ENCODE measurements around the gene ZNF629. TPM values are rescaled to one million over a fixed set of nuclear protein-coding genes. Genes with fewer than 3 reads are reported as not detected.

Gene ZNF629
- total and polyA plus RNA-seq, 2 donors (not counting 1 experiment from before 2014, with no cell fraction given), result 5.8 to 7.3 TPM

- Histone ChIP-seq H3K4me1 (ENCODE audit: control insufficient read depth, extremely low read depth, insufficient read depth, low read length) (peaks cover 3% of the 10 kb centered on the region), H3K27ac (ENCODE audit: insufficient read depth, low read length) (no peak overlapping the region), H3K36me3 (ENCODE audit: control insufficient read depth, insufficient read depth, low read length) (no peaks in the 10 kb centered on the region), H3K9ac (ENCODE audit: insufficient read depth, low read length) (no peak overlapping the region), H3K9me3 (ENCODE audit: control insufficient read depth, insufficient read depth, low read depth, low read length) (no peaks in the 10 kb centered on the region), H3K4me2 (ENCODE audit: extremely low read depth, insufficient read depth, low read length) (no peak overlapping the region), H3K27me3 (ENCODE audit: control insufficient read depth, insufficient read depth, low read length) (no peaks in the 10 kb centered on the region), H2AFZ (ENCODE audit: low read length) (no peak overlapping the region), H4K20me1 (ENCODE audit: control insufficient read depth, extremely low read depth, insufficient read depth, low read length) (no peaks in the 10 kb centered on the region), H3K79me2 (ENCODE audit: control insufficient read depth, insufficient read depth, low read length) (no peaks in the 10 kb centered on the region), H3K4me3 (replicated peaks in 1 of 4; ENCODE audit: control extremely low read depth in 1 of 4, insufficient read depth in 1 of 4, low read depth in 3 of 4, low read length in 4 of 4) (no peak overlapping the region)
- TF ChIP-seq CTCF (conservative IDR thresholded peaks at IDR 0.05 in 1 of 2, IDR thresholded peaks at IDR 0.05 in 1 of 2; ENCODE audit: low read depth in 1 of 2, low read length in 2 of 2) (no peak), EZH2 (IDR thresholded peaks at IDR 0.05; ENCODE audit: low read length, missing control alignments) (no peak)
- DNase-seq (ENCODE audit: low read depth in 2 of 2), result no peak
These were observed 15.9 kb upstream of the ZNF629 start for GRCh38 chr16:30802936-30803335.

GRCh38 chr16:30797670-30798309 lies 10.8 kb upstream of the ZNF629 start:
- Histone ChIP-seq H3K4me3 (replicated peaks in 1 of 4; ENCODE audit: control extremely low read depth in 1 of 4, insufficient read depth in 1 of 4, low read depth in 3 of 4, low read length in 4 of 4) (no peak overlapping the region), H2AFZ (ENCODE audit: low read length) (no peak overlapping the region), H3K4me2 (ENCODE audit: extremely low read depth, insufficient read depth, low read length) (no peak overlapping the region), H3K27ac (ENCODE audit: insufficient read depth, low read length) (no peak overlapping the region), H3K9ac (ENCODE audit: insufficient read depth, low read length) (no peak overlapping the region), H3K9me3 (ENCODE audit: control insufficient read depth, insufficient read depth, low read depth, low read length) (no peaks in the 10 kb centered on the region), H3K36me3 (ENCODE audit: control insufficient read depth, insufficient read depth, low read length) (no peaks in the 10 kb centered on the region), H3K79me2 (ENCODE audit: control insufficient read depth, insufficient read depth, low read length) (no peaks in the 10 kb centered on the region), H3K27me3 (ENCODE audit: control insufficient read depth, insufficient read depth, low read length) (no peaks in the 10 kb centered on the region), H4K20me1 (ENCODE audit: control insufficient read depth, extremely low read depth, insufficient read depth, low read length) (no peaks in the 10 kb centered on the region), H3K4me1 (ENCODE audit: control insufficient read depth, extremely low read depth, insufficient read depth, low read length) (no peaks in the 10 kb centered on the region)
- TF ChIP-seq CTCF (conservative IDR thresholded peaks at IDR 0.05 in 1 of 2, IDR thresholded peaks at IDR 0.05 in 1 of 2; ENCODE audit: low read depth in 1 of 2, low read length in 2 of 2) (no peak), EZH2 (IDR thresholded peaks at IDR 0.05; ENCODE audit: low read length, missing control alignments) (no peak)
- DNase-seq (ENCODE audit: low read depth in 2 of 2), result no peak

- Histone ChIP-seq H3K27ac (ENCODE audit: insufficient read depth, low read length) (no peak overlapping the region), H3K79me2 (ENCODE audit: control insufficient read depth, insufficient read depth, low read length) (no peaks in the 10 kb centered on the region), H3K9ac (ENCODE audit: insufficient read depth, low read length) (no peak overlapping the region), H3K4me3 (replicated peaks in 1 of 4; ENCODE audit: control extremely low read depth in 1 of 4, insufficient read depth in 1 of 4, low read depth in 3 of 4, low read length in 4 of 4) (no peak overlapping the region), H3K4me1 (ENCODE audit: control insufficient read depth, extremely low read depth, insufficient read depth, low read length) (no peaks in the 10 kb centered on the region), H2AFZ (ENCODE audit: low read length) (no peak overlapping the region), H4K20me1 (ENCODE audit: control insufficient read depth, extremely low read depth, insufficient read depth, low read length) (no peaks in the 10 kb centered on the region), H3K9me3 (ENCODE audit: control insufficient read depth, insufficient read depth, low read depth, low read length) (no peaks in the 10 kb centered on the region), H3K4me2 (ENCODE audit: extremely low read depth, insufficient read depth, low read length) (no peak overlapping the region), H3K36me3 (ENCODE audit: control insufficient read depth, insufficient read depth, low read length) (no peaks in the 10 kb centered on the region), H3K27me3 (ENCODE audit: control insufficient read depth, insufficient read depth, low read length) (no peaks in the 10 kb centered on the region)
- TF ChIP-seq EZH2 (IDR thresholded peaks at IDR 0.05; ENCODE audit: low read length, missing control alignments) (no peak), CTCF (conservative IDR thresholded peaks at IDR 0.05 in 1 of 2, IDR thresholded peaks at IDR 0.05 in 1 of 2; ENCODE audit: low read depth in 1 of 2, low read length in 2 of 2) (no peak)
- no peak for DNase-seq (ENCODE audit: low read depth in 2 of 2)
These were observed 7.6 kb upstream of the ZNF629 start for GRCh38 chr16:30794634-30795033.
